GM12878 (cell line): ENCODE results near the gene GNPTAB. TPM values are rescaled to one million over a fixed set of nuclear protein-coding genes. Genes with fewer than 3 reads are reported as not detected.

ENCODE experiments used
- ATAC-seq: fragments of 200-7000 bp; cut with Tn5 transposase; 3 replicates; pipeline ENCODE4 v1.9.1; 2020; ENCODE audit warnings: mild to moderate bottlenecking, moderate library complexity
- BruUV-seq: library from RNA; stranded (reverse); fragments of 400-500 nt; replicated peaks from 2 replicates; lab custom pipeline; 2021; lab: Mats Ljungman, UMichigan
- CTCF ChIA-PET: fragments of 300-600 bp; sonication (Branson Sonifier 250); formaldehyde crosslinking; extraction: SDS; loops from one replicate; lab custom pipeline; 2021; ENCODE audit warnings: inconsistent platforms; lab: Yijun Ruan, JAX
- POLR2A ChIA-PET: fragments of 350-600 bp; formaldehyde crosslinking; extraction: SDS; loops from one replicate; lab custom pipeline; 2021; ENCODE audit warnings: inconsistent platforms; lab: Charles Lee
- RAD21 ChIA-PET: fragments of 300-600 bp; sonication (Branson Sonifier 250); formaldehyde crosslinking; loops from one replicate; lab custom pipeline; 2023; ENCODE audit warnings: antibody characterized with exemption; ENCODE audit not compliant: unreplicated experiment; lab: Charles Lee
- SMC1A ChIA-PET: fragments of 300-600 bp; sonication (Branson Sonifier 250); formaldehyde crosslinking; loops from one replicate; lab custom pipeline; 2023; ENCODE audit not compliant: unreplicated experiment, uncharacterized antibody; lab: Charles Lee
- DNase-seq: peaks from one replicate; pipeline ENCODE4 v3.0.0-alpha.2; 2011; ENCODE audit warnings: low read depth, low spot score
- FAIRE-seq: peaks from 3 replicates; lab custom pipeline; 2011; peaks lifted over from hg19 to GRCh38; lab: Jason Lieb, UNC
- H2AFZ ChIP-seq: 2 replicates; pipeline ENCODE4 v1.6.0; 2011; ENCODE audit warnings: low read depth, low read length, control low read depth; ENCODE audit not compliant: control insufficient read depth
- H3K27ac ChIP-seq: 2 replicates; pipeline ENCODE4 v1.5.1; 2011; ENCODE audit warnings: control low read depth; ENCODE audit not compliant: control insufficient read depth, insufficient read depth
- H3K27me3 ChIP-seq, 2 experiments: replicated peaks in 1 of 2; 2 replicates each; pipeline versions ENCODE4 v1.6.0 to v1.6.1; 2011; ENCODE audit warnings: low read length in 1 of 2; ENCODE audit not compliant: control insufficient read depth in 2 of 2, insufficient read depth in 2 of 2
- H3K36me3 ChIP-seq, 2 experiments: 2 replicates each; pipeline ENCODE4 v1.5.1; 2011; ENCODE audit warnings: low read length in 1 of 2; ENCODE audit not compliant: control insufficient read depth in 2 of 2, insufficient read depth in 2 of 2
- H3K4me1 ChIP-seq: 2 replicates; pipeline ENCODE4 v1.6.1; 2011; ENCODE audit warnings: mild to moderate bottlenecking, low read length, moderate library complexity, mixed read lengths; ENCODE audit not compliant: control insufficient read depth, insufficient read depth
- H3K4me2 ChIP-seq: 2 replicates; pipeline ENCODE4 v1.6.0; 2011; ENCODE audit warnings: control low read depth; ENCODE audit not compliant: control insufficient read depth, insufficient read depth
- H3K4me3 ChIP-seq: fragments of 200-600 bp; sonication (generic); 2 replicates; pipeline ENCODE4 v1.5.1; 2016
- H3K79me2 ChIP-seq: 2 replicates; pipeline ENCODE4 v1.6.0; 2011; ENCODE audit warnings: low read length; ENCODE audit not compliant: control insufficient read depth, insufficient read depth
- H3K9ac ChIP-seq: 2 replicates; pipeline ENCODE4 v1.8.0; 2011; ENCODE audit warnings: low read length, control low read depth, mixed read lengths; ENCODE audit not compliant: control insufficient read depth, insufficient read depth
- H3K9me3 ChIP-seq: replicated peaks from 3 replicates; pipeline ENCODE4 v1.5.1; 2011; ENCODE audit warnings: mild to moderate bottlenecking, low read length; ENCODE audit not compliant: control insufficient read depth, insufficient read depth
- H4K20me1 ChIP-seq: 2 replicates; pipeline ENCODE4 v1.6.0; 2011; ENCODE audit not compliant: control insufficient read depth, insufficient read depth
- BCL11A ChIP-seq: IDR thresholded peaks from 2 replicates; pipeline ENCODE4 v1.6.1; 2011; ENCODE audit warnings: low read depth, low read length
- BRCA1 ChIP-seq: IDR thresholded peaks from 2 replicates; pipeline ENCODE4 v1.6.1; 2011; ENCODE audit warnings: low read depth, low read length, improper control_type of control experiment
- CREM ChIP-seq: IDR thresholded peaks from 2 replicates; pipeline ENCODE4 v1.6.1; 2014; ENCODE audit warnings: antibody characterized with exemption, low read depth
- HCFC1 ChIP-seq: fragments of 150-350 bp; IDR thresholded peaks from 2 replicates; pipeline ENCODE4 v1.6.1; 2014; ENCODE audit warnings: low read length
- MEF2A ChIP-seq: IDR thresholded peaks from 2 replicates; pipeline ENCODE4 v1.6.1; 2011; ENCODE audit warnings: low read depth, mild to moderate bottlenecking, low read length, moderate library complexity; ENCODE audit not compliant: insufficient read depth
- MEF2B ChIP-seq: fragments of 450-650 bp; IDR thresholded peaks from 2 replicates; pipeline ENCODE4 v1.6.1; 2018; ENCODE audit warnings: mild to moderate bottlenecking, moderate library complexity; ENCODE audit not compliant: partially characterized antibody, poor library complexity, severe bottlenecking
- PML ChIP-seq: IDR thresholded peaks from 2 replicates; pipeline ENCODE4 v1.6.1; 2012; ENCODE audit warnings: low read length, inconsistent platforms
- TARDBP ChIP-seq: IDR thresholded peaks from 2 replicates; pipeline ENCODE4 v1.6.1; 2016; ENCODE audit warnings: borderline replicate concordance
- USF1 ChIP-seq: IDR thresholded peaks from 2 replicates; pipeline ENCODE4 v1.6.1; 2011; ENCODE audit warnings: borderline replicate concordance, low read depth, mild to moderate bottlenecking, moderate library complexity, mixed read lengths, low read length; ENCODE audit not compliant: insufficient read depth; ENCODE audit errors: extremely low read length
- ZNF24 ChIP-seq: fragments of 450-650 bp; IDR thresholded peaks from 2 replicates; pipeline ENCODE4 v1.6.1; 2017; ENCODE audit warnings: antibody characterized with exemption, mild to moderate bottlenecking
- ZNF687 ChIP-seq: fragments of 450-650 bp; IDR thresholded peaks from 2 replicates; pipeline ENCODE4 v1.6.1; 2017; ENCODE audit warnings: mild to moderate bottlenecking, moderate library complexity
- WGBS: methylation state at CpG from one replicate; pipeline ENCODE4 v1.1.6; 2016; ENCODE audit warnings: low lambda C conversion rate; ENCODE audit not compliant: insufficient replicate concordance, insufficient coverage; ENCODE audit errors: missing lambda C conversion rate; 5-methylcytosine and 5-hydroxymethylcytosine counted together
- in situ Hi-C: fragments of 300-500 bp; cut with MboI; formaldehyde crosslinking; loops from 9 replicates; pipeline ENCODE4 v1.14.3; 2018; ENCODE audit warnings: mixed read lengths
- intact Hi-C: fragments of 100-400 bp; cut with micrococcal nuclease; formaldehyde crosslinking; loops from one replicate; pipeline ENCODE4 v1.14.2; 2022; ENCODE audit not compliant: unreplicated experiment
- polyA plus RNA-seq, 11 experiments: library from polyadenylated mRNA; depleted of rRNA in 4 of 11; unstranded in 6 of 11; stranded (reverse) in 5 of 11; fragments of >200 nt; fragmentation: Nextera tagmentation in 4 of 11; fragmentation: Illumina TruSeq in 1 of 11; extraction: Ambion mirVana in 4 of 11; extraction: Trizol in 1 of 11; gene quantifications; 1 replicate in 1 of 11; 2 replicates in 10 of 11; pipeline versions ENCODE4 v1.2.1 to v1.2.3, GENCODE V29; 2011 to 2016; ENCODE audit warnings: inconsistent platforms in 2 of 11, missing spikeins in 2 of 11, low read depth in 1 of 11
- total RNA-seq, 4 experiments: library from RNA; depleted of rRNA in 3 of 4; stranded (reverse); fragments of >200 nt in 3 of 4; fragmentation: Illumina TruSeq in 1 of 4; extraction: Trizol in 1 of 4; gene quantifications; 2 replicates each; pipeline versions ENCODE4 v1.2.1 to v1.2.3, GENCODE V29; 2013 to 2021
- TF ChIP-seq, protein P1 (sequence below): IDR thresholded peaks from 2 replicates; pipeline ENCODE4 v1.6.1; 2011; ENCODE audit warnings: mild to moderate bottlenecking, low read depth, low read length, moderate library complexity; ENCODE audit not compliant: insufficient replicate concordance
- TF ChIP-seq, protein P2 (sequence below): IDR thresholded peaks from 2 replicates; pipeline ENCODE4 v1.6.1; 2012; ENCODE audit warnings: low read length, inconsistent platforms

Gene GNPTAB
- total and polyA plus RNA-seq, 10 of the 15 experiments (the other 5 are each of a cell fraction or from before 2014, with no cell fraction given): 9.8 to 38.9 (median 35.3) TPM

- TF ChIP-seq, protein P1, sequence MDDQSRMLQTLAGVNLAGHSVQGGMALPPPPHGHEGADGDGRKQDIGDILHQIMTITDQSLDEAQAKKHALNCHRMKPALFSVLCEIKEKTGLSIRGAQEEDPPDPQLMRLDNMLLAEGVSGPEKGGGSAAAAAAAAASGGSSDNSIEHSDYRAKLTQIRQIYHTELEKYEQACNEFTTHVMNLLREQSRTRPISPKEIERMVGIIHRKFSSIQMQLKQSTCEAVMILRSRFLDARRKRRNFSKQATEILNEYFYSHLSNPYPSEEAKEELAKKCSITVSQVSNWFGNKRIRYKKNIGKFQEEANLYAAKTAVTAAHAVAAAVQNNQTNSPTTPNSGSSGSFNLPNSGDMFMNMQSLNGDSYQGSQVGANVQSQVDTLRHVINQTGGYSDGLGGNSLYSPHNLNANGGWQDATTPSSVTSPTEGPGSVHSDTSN: no peak
- no peak for TF ChIP-seq MEF2B
These were observed 44.4 kb upstream of the GNPTAB start (continued) for GRCh38 chr12:101875162-101875561.

DNA sequence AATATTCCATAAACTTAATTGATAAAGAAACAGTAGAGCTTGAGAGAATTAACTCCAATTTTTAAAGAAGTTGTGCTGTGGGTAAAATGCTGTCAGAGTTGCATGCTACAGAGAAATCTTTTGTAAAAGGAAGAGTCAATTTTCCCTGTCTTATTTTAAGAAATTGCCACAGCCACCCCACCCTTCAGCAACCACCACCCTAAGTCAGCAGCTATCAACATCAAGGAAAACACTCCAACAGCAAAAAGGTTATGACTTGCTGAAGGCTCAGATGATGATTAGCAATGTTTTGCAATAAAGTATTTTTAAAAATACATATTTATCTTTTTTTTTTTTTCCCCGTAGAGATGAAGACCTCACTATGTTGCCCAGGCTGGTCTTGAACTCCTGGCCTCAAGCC is 40.2 kb upstream of the GNPTAB start:
- whole genome bisulfite sequencing: 83% methylated on average over 1 of the region's 1 CpG
- Histone ChIP-seq H3K4me3 (no peak overlapping the region), H3K4me1 (no peaks in the 10 kb centered on the region; the same call in 1 of the 2 replicates), H3K9me3 (no peaks in the 10 kb centered on the region; the same call in 1 of the 3 replicates), H3K27me3 (no peaks in the 10 kb centered on the region), H3K36me3 (no peaks in the 10 kb centered on the region), H3K9ac (no peak overlapping the region), H4K20me1 (no peaks in the 10 kb centered on the region), H3K27ac (no peak overlapping the region), H2AFZ (no peak overlapping the region), H3K79me2 (no peaks in the 10 kb centered on the region), H3K4me2 (no peak overlapping the region)
- intact Hi-C loops: no loop called here
- CTCF ChIA-PET: interaction anchor here (0.7 to 1.4 kb wide), 2 partner anchors 15 to 31 kb away, joined by 3 read pairs; no protein-coding TSS in a partner anchor
- no peak for FAIRE-seq
- BruUV-seq: no TSS peak
- POLR2A ChIA-PET: interaction anchor here (0.7 to 0.9 kb wide), 2 partner anchors 16 kb away, joined by 3 to 4 read pairs; no protein-coding TSS in a partner anchor
- in situ Hi-C loops: no loop called here
- DNase-seq: no peak
- RAD21 ChIA-PET: interaction anchor here (0.7 kb wide), 1 partner anchor 31 kb away, joined by 3 read pairs; no protein-coding TSS in a partner anchor
- SMC1A ChIA-PET: interaction anchor here (0.8 to 1.4 kb wide), 2 partner anchors 10 to 11 kb away, joined by 3 to 4 read pairs; no protein-coding TSS in a partner anchor
- no peak for ATAC-seq
- TF ChIP-seq, protein P2, sequence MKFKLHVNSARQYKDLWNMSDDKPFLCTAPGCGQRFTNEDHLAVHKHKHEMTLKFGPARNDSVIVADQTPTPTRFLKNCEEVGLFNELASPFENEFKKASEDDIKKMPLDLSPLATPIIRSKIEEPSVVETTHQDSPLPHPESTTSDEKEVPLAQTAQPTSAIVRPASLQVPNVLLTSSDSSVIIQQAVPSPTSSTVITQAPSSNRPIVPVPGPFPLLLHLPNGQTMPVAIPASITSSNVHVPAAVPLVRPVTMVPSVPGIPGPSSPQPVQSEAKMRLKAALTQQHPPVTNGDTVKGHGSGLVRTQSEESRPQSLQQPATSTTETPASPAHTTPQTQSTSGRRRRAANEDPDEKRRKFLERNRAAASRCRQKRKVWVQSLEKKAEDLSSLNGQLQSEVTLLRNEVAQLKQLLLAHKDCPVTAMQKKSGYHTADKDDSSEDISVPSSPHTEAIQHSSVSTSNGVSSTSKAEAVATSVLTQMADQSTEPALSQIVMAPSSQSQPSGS: no peak
- TF ChIP-seq USF1 (no peak), MEF2A (no peak), BCL11A (no peak), BRCA1 (no peak), TARDBP (no peak), PML (no peak), ZNF24 (no peak), ZNF687 (no peak), HCFC1 (no peak), CREM (no peak)
